Gastrocnemius medialis (tissue), 4 donors: ENCODE results near the gene KCTD19. TPM values are rescaled to one million over a fixed set of nuclear protein-coding genes. Genes with fewer than 3 reads are reported as not detected.
A peak's percentile ranks its signal among the peaks of the same experiment; 100 is the strongest.

Experiments used
- ATAC-seq, 2 donors: fragments of 150-250 bp; one replicate each; pipeline ENCODE4 v1.9.1; 2016
- DNase-seq, 2 donors: peaks; one replicate each; pipeline ENCODE4 v3.0.0-alpha.2; 2019
- H3K27ac ChIP-seq, 4 donors: fragments of 200-600 bp; sonication (generic); 1 replicate in 1 of 4; 2 replicates in 3 of 4; pipeline ENCODE4 v1.5.1; 2016 to 2018; ENCODE audit warnings: mild to moderate bottlenecking in 2 of 4, moderate library complexity in 1 of 4
- H3K27me3 ChIP-seq, 3 donors: fragments of 200-600 bp; sonication (generic) in 2 of 3; 1 replicate in 1 of 3; 2 replicates in 2 of 3; pipeline versions ENCODE4 v1.5.1 to v1.6.0; 2016 to 2019; ENCODE audit warnings: mild to moderate bottlenecking in 1 of 3, moderate library complexity in 1 of 3
- H3K36me3 ChIP-seq, 2 donors: fragments of 200-600 bp; sonication (generic) in 1 of 2; one replicate each; pipeline ENCODE4 v1.5.1; 2017 to 2018
- H3K4me1 ChIP-seq, 2 donors: fragments of 200-600 bp; sonication (generic) in 1 of 2; one replicate each; pipeline ENCODE4 v1.5.1; 2016 to 2017; ENCODE audit warnings: mild to moderate bottlenecking in 2 of 2
- H3K4me3 ChIP-seq, 4 donors: fragments of 200-600 bp; sonication (generic) in 3 of 4; 1 replicate in 1 of 4; 2 replicates in 3 of 4; pipeline ENCODE4 v1.5.1; 2016 to 2019; ENCODE audit warnings: mild to moderate bottlenecking in 2 of 4
- H3K9me3 ChIP-seq, 3 donors: fragments of 200-600 bp; sonication (generic) in 2 of 3; 1 replicate in 1 of 3; 2 replicates in 2 of 3; pipeline ENCODE4 v1.5.1; 2016 to 2019
- POLR2A ChIP-seq, 2 donors: fragments of 450-650 bp; IDR thresholded peaks; one replicate each; pipeline ENCODE4 v1.6.1; 2017; ENCODE audit warnings: antibody characterized with exemption in 2 of 2, mild to moderate bottlenecking in 2 of 2, moderate library complexity in 2 of 2
- in situ Hi-C, 4 donors: fragments of 200-750 bp; cut with MboI; loops; one replicate each; pipeline versions ENCODE4 v1.15.0 to v1.8.0; 2017; ENCODE audit warnings: low sequenced_read_pairs in 4 of 4
- intact Hi-C: fragments of 100-400 bp; cut with DNase I; formaldehyde crosslinking; loops from one replicate; pipeline ENCODE4 v1.15.1; 2023; ENCODE audit warnings: low total_unique reads
- total RNA-seq, 4 donors: library from RNA; depleted of rRNA; stranded (reverse); fragments of >200 nt; gene quantifications; one replicate each; pipeline versions ENCODE4 v1.1.0 to v1.2.3, GENCODE V29; 2016
- TF ChIP-seq, protein P1 (sequence below), 5 experiments: fragments of 450-650 bp in 3 of 5; fragments of 200-600 bp in 2 of 5; sonication (generic) in 2 of 5; IDR thresholded peaks in 4 of 5; conservative IDR thresholded peaks in 1 of 5; 1 replicate in 4 of 5; 2 replicates in 1 of 5; pipeline ENCODE4 v1.5.1; 2016 to 2019; ENCODE audit warnings: antibody characterized with exemption in 5 of 5, mild to moderate bottlenecking in 3 of 5, moderate library complexity in 3 of 5

KCTD19 gene
- total RNA-seq, 4 donors from 2014 or later: not detected

- H3K27ac ChIP-seq: no peak overlapping the region
- intact Hi-C loops (loop anchor here (5.0 kb wide), 1 partner anchor 142 kb away; no protein-coding TSS in a partner anchor), in situ Hi-C loops (loop anchor here in 1 of 4 donors (10.0 kb wide), 1 partner anchor 150 kb away; the partner anchor contains the start of gene ZDHHC1)
- H3K4me1 ChIP-seq: peaks cover 10 to 13% of the 10 kb centered on the region in 2 donors
- H3K36me3 ChIP-seq: no peaks in the 10 kb centered on the region
- no peak overlapping the region for H3K4me3 ChIP-seq
- no peak for TF ChIP-seq POLR2A (IDR thresholded peaks at IDR 0.05)
- TF ChIP-seq, protein P1, sequence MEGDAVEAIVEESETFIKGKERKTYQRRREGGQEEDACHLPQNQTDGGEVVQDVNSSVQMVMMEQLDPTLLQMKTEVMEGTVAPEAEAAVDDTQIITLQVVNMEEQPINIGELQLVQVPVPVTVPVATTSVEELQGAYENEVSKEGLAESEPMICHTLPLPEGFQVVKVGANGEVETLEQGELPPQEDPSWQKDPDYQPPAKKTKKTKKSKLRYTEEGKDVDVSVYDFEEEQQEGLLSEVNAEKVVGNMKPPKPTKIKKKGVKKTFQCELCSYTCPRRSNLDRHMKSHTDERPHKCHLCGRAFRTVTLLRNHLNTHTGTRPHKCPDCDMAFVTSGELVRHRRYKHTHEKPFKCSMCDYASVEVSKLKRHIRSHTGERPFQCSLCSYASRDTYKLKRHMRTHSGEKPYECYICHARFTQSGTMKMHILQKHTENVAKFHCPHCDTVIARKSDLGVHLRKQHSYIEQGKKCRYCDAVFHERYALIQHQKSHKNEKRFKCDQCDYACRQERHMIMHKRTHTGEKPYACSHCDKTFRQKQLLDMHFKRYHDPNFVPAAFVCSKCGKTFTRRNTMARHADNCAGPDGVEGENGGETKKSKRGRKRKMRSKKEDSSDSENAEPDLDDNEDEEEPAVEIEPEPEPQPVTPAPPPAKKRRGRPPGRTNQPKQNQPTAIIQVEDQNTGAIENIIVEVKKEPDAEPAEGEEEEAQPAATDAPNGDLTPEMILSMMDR (IDR thresholded peaks at IDR 0.05 in 4 of 5, conservative IDR thresholded peaks at IDR 0.05 in 1 of 5): no peak
- no peak for DNase-seq
- ATAC-seq: no peak
- no peaks in the 10 kb centered on the region for H3K27me3 ChIP-seq
- H3K9me3 ChIP-seq: no peaks in the 10 kb centered on the region
These were observed 61.7 kb downstream of the KCTD19 start for GRCh38 chr16:67264866-67265265.

GRCh38 chr16:67264277-67264676 is 62.3 kb downstream of the KCTD19 start:
- no peak overlapping the region for H3K4me3 ChIP-seq
- no peak for DNase-seq
- TF ChIP-seq, protein P1 (IDR thresholded peaks at IDR 0.05 in 4 of 5, conservative IDR thresholded peaks at IDR 0.05 in 1 of 5): no peak
- TF ChIP-seq POLR2A (IDR thresholded peaks at IDR 0.05): no peak
- no peak overlapping the region for H3K27ac ChIP-seq
- peaks cover 10 to 13% of the 10 kb centered on the region in 2 donors for H3K4me1 ChIP-seq
- H3K36me3 ChIP-seq: no peaks in the 10 kb centered on the region
- H3K27me3 ChIP-seq: no peaks in the 10 kb centered on the region
- no peaks in the 10 kb centered on the region for H3K9me3 ChIP-seq
- no peak for ATAC-seq
- intact Hi-C loops: loop anchor here (5.0 kb wide), 1 partner anchor 143 kb away; no protein-coding TSS in a partner anchor
- in situ Hi-C loops: loop anchor here in 1 of 4 donors (10.0 kb wide), 1 partner anchor 151 kb away; the partner anchor contains the start of gene ZDHHC1

DNA sequence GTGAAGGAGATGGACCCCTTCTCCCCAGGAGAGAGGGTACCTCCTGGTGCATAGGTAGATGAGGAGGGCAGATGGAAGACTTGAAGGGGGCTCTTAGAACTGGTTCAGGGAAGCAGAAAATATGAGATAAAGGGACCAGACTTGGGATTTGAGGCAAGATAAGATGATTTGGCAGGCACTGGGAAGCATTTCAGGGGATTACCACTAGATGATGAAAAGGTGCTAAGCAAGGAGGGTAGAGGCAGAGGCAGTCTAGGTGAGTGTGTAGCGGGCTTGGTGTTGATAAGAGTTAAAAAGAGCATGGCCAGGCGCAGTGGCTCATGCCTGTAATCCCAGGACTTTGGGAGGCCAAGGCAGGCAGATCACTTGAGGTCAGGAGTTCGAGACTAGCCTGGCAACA is 63.3 kb downstream of the KCTD19 start:
- H3K4me1 ChIP-seq: peaks cover 10 to 13% of the 10 kb centered on the region in 2 donors
- DNase-seq (no peak), ATAC-seq (no peak)
- H3K36me3 ChIP-seq: no peaks in the 10 kb centered on the region
- in situ Hi-C loops: loop anchor here in 1 of 4 donors (10.0 kb wide), 1 partner anchor 152 kb away; the partner anchor contains the start of gene ZDHHC1
- no peak overlapping the region for H3K27ac ChIP-seq
- TF ChIP-seq, protein P1 (IDR thresholded peaks at IDR 0.05 in 4 of 5, conservative IDR thresholded peaks at IDR 0.05 in 1 of 5): no peak
- no peak for TF ChIP-seq POLR2A (IDR thresholded peaks at IDR 0.05)
- no peaks in the 10 kb centered on the region for H3K27me3 ChIP-seq
- H3K9me3 ChIP-seq: no peaks in the 10 kb centered on the region
- H3K4me3 ChIP-seq: no peak overlapping the region
- intact Hi-C loops: loop anchor here (5.0 kb wide), 1 partner anchor 144 kb away; no protein-coding TSS in a partner anchor

- Histone ChIP-seq H3K4me1 (peaks cover 10 to 13% of the 10 kb centered on the region in 2 donors), H3K9me3 (no peaks in the 10 kb centered on the region), H3K36me3 (no peaks in the 10 kb centered on the region), H3K27ac (peak overlapping the region; percentile 64 to 83 (median 74)), H3K27me3 (no peaks in the 10 kb centered on the region), H3K4me3 (no peak overlapping the region)
- ATAC-seq (peak; percentile 100), DNase-seq (peak; percentile 69 to 85)
- no peak for TF ChIP-seq POLR2A (IDR thresholded peaks at IDR 0.05)
- TF ChIP-seq, protein P1 (IDR thresholded peaks at IDR 0.05 in 4 of 5, conservative IDR thresholded peaks at IDR 0.05 in 1 of 5): peak; percentile 52 to 67 (median 54)
- in situ Hi-C loops (loop anchor here in 1 of 4 donors (10.0 kb wide), 1 partner anchor 154 kb away; the partner anchor contains the start of gene ZDHHC1), intact Hi-C loops (loop anchor here (1.0 to 5.0 kb wide), 2 partner anchors 25 to 147 kb away; no protein-coding TSS in a partner anchor)
These were observed 66.0 kb downstream of the KCTD19 start for GRCh38 chr16:67260426-67261063.
